Skeletal muscle tissue (tissue), 4 donors: ENCODE results near the gene USP9Y. TPM values are rescaled to one million over a fixed set of nuclear protein-coding genes. Genes with fewer than 3 reads are reported as not detected.

Source experiments
- H3K27ac ChIP-seq: one replicate; pipeline ENCODE4 v1.7.0; 2013; ENCODE audit warnings: mild to moderate bottlenecking, low read depth, low read length, inconsistent platforms
- H3K27me3 ChIP-seq, 3 donors: one replicate each; pipeline ENCODE4 v1.7.0; 2013; ENCODE audit warnings: low read length in 3 of 3; ENCODE audit not compliant: control insufficient read depth in 3 of 3, insufficient read depth in 3 of 3
- H3K36me3 ChIP-seq, 3 donors: one replicate each; pipeline ENCODE4 v1.7.0; 2013; ENCODE audit warnings: low read length in 3 of 3; ENCODE audit not compliant: control insufficient read depth in 3 of 3, insufficient read depth in 3 of 3
- H3K4me1 ChIP-seq, 3 donors: one replicate each; pipeline ENCODE4 v1.7.0; 2013; ENCODE audit warnings: low read length in 3 of 3, mild to moderate bottlenecking in 3 of 3; ENCODE audit not compliant: control insufficient read depth in 3 of 3, insufficient read depth in 3 of 3
- H3K4me3 ChIP-seq, 3 donors: one replicate each; pipeline ENCODE4 v1.7.0; 2013; ENCODE audit warnings: low read length in 3 of 3
- H3K9ac ChIP-seq, 3 donors: one replicate each; pipeline ENCODE4 v1.7.0; 2013; ENCODE audit warnings: low read length in 3 of 3, mild to moderate bottlenecking in 3 of 3, moderate library complexity in 2 of 3, low read depth in 1 of 3
- H3K9me3 ChIP-seq, 3 donors: one replicate each; pipeline ENCODE4 v1.7.0; 2013; ENCODE audit warnings: low read length in 3 of 3; ENCODE audit not compliant: control insufficient read depth in 3 of 3
- total RNA-seq: library from RNA; depleted of rRNA; stranded (reverse); fragments of >200 nt; gene quantifications from one replicate; pipeline ENCODE4 v1.2.3, GENCODE V29; 2014
- donor health status: Osteomylitis.

Gene USP9Y
- total RNA-seq, 1 donor from 2014 or later, result 27.7 TPM

GRCh38 chrY:12749293-12749692 is 48.3 kb downstream of the USP9Y start:
- Histone ChIP-seq H3K27ac (no peak overlapping the region), H3K36me3 (peaks cover 0 to 1% (median 0%) of the 10 kb centered on the region in 3 donors)

GRCh38 chrY:12752856-12753255 is 51.8 kb downstream of the USP9Y start:
- peaks cover 0 to 3% (median under 1%) of the 10 kb centered on the region in 3 donors for H3K36me3 ChIP-seq
- H3K4me3 ChIP-seq, result no peak overlapping the region
- H3K9ac ChIP-seq, result no peak overlapping the region
- H3K4me1 ChIP-seq, result no peaks in the 10 kb centered on the region
- H3K9me3 ChIP-seq, result no peaks in the 10 kb centered on the region
- no peak overlapping the region for H3K27ac ChIP-seq
- H3K27me3 ChIP-seq, result no peaks in the 10 kb centered on the region

More at GRCh38 chrY:12749293-12749692, 48.3 kb downstream of the USP9Y start:
- no peaks in the 10 kb centered on the region for H3K27me3 ChIP-seq
- H3K4me1 ChIP-seq, result no peaks in the 10 kb centered on the region
- no peaks in the 10 kb centered on the region for H3K9me3 ChIP-seq
- no peak overlapping the region for H3K4me3 ChIP-seq
- no peak overlapping the region for H3K9ac ChIP-seq

GRCh38 chrY:12756021-12756420 is 55.0 kb downstream of the USP9Y start:
- Histone ChIP-seq H3K4me1 (no peaks in the 10 kb centered on the region), H3K9ac (no peak overlapping the region), H3K9me3 (no peaks in the 10 kb centered on the region), H3K4me3 (no peak overlapping the region), H3K36me3 (peaks cover 0 to 5% (median 3%) of the 10 kb centered on the region in 3 donors), H3K27me3 (no peaks in the 10 kb centered on the region), H3K27ac (no peak overlapping the region)

- Histone ChIP-seq H3K27me3 (no peaks in the 10 kb centered on the region), H3K4me1 (no peaks in the 10 kb centered on the region)
Measured at GRCh38 chrY:12765976-12766375, 64.9 kb downstream of the USP9Y start.

GRCh38 chrY:12784521-12784920 is 83.5 kb downstream of the USP9Y start:
- no peak overlapping the region for H3K9ac ChIP-seq
- no peak overlapping the region for H3K27ac ChIP-seq
- no peaks in the 10 kb centered on the region for H3K27me3 ChIP-seq
- H3K4me3 ChIP-seq, result no peak overlapping the region
- no peaks in the 10 kb centered on the region for H3K4me1 ChIP-seq
- peaks cover 0 to 14% (median 3%) of the 10 kb centered on the region in 3 donors for H3K36me3 ChIP-seq
- no peaks in the 10 kb centered on the region for H3K9me3 ChIP-seq

More at GRCh38 chrY:12765976-12766375, 64.9 kb downstream of the USP9Y start:
- Histone ChIP-seq H3K36me3 (peaks cover 0 to 1% (median 0%) of the 10 kb centered on the region in 3 donors), H3K9me3 (no peaks in the 10 kb centered on the region), H3K27ac (no peak overlapping the region), H3K4me3 (no peak overlapping the region), H3K9ac (no peak overlapping the region)

GRCh38 chrY:12793999-12794398 is 93.0 kb downstream of the USP9Y start:
- Histone ChIP-seq H3K27ac (no peak overlapping the region), H3K9me3 (no peaks in the 10 kb centered on the region), H3K4me1 (no peaks in the 10 kb centered on the region), H3K36me3 (peaks cover 0 to 9% (median 0%) of the 10 kb centered on the region in 3 donors), H3K9ac (no peak overlapping the region), H3K27me3 (no peaks in the 10 kb centered on the region), H3K4me3 (no peak overlapping the region)

GRCh38 chrY:12808046-12808445 is 107.0 kb downstream of the USP9Y start:
- Histone ChIP-seq H3K9me3 (no peaks in the 10 kb centered on the region), H3K4me3 (no peak overlapping the region), H3K4me1 (no peaks in the 10 kb centered on the region), H3K36me3 (peaks cover 0 to 5% (median 2%) of the 10 kb centered on the region in 3 donors), H3K9ac (no peak overlapping the region), H3K27me3 (no peaks in the 10 kb centered on the region), H3K27ac (no peak overlapping the region)

- Histone ChIP-seq H3K4me3 (no peak overlapping the region), H3K9ac (no peak overlapping the region), H3K27ac (no peak overlapping the region), H3K36me3 (peaks cover 0 to 2% (median 2%) of the 10 kb centered on the region in 3 donors), H3K27me3 (no peaks in the 10 kb centered on the region), H3K4me1 (no peaks in the 10 kb centered on the region), H3K9me3 (no peaks in the 10 kb centered on the region)
Measured at GRCh38 chrY:12809034-12809433, 108.0 kb downstream of the USP9Y start.

- Histone ChIP-seq H3K27ac (no peak overlapping the region), H3K4me1 (no peaks in the 10 kb centered on the region), H3K4me3 (no peak overlapping the region), H3K27me3 (no peaks in the 10 kb centered on the region), H3K36me3 (peaks cover 0 to 2% (median 0%) of the 10 kb centered on the region in 3 donors), H3K9me3 (no peaks in the 10 kb centered on the region), H3K9ac (no peak overlapping the region)
Measured at GRCh38 chrY:12823408-12823807, 122.4 kb downstream of the USP9Y start.

GRCh38 chrY:12826791-12827190 is 125.8 kb downstream of the USP9Y start:
- H3K27me3 ChIP-seq, result no peaks in the 10 kb centered on the region
- H3K36me3 ChIP-seq, result no peaks in the 10 kb centered on the region
- H3K9ac ChIP-seq, result no peak overlapping the region
- H3K4me1 ChIP-seq, result no peaks in the 10 kb centered on the region
- no peak overlapping the region for H3K27ac ChIP-seq
- H3K9me3 ChIP-seq, result no peaks in the 10 kb centered on the region
- no peak overlapping the region for H3K4me3 ChIP-seq
